Naive thymus-derived CD4-positive, alpha-beta T cell (primary cell): Measurements from ENCODE around the gene KIF1B. TPM values are rescaled to one million over a fixed set of nuclear protein-coding genes. Genes with fewer than 3 reads are reported as not detected.

Experiments
- ATAC-seq: fragments of 150-1000 bp; cut with Tn5 transposase; 2 replicates; pipeline ENCODE4 v1.10.0; 2021; ENCODE audit warnings: mild to moderate bottlenecking, moderate library complexity
- CTCF ChIA-PET: fragments of 350-600 bp; sonication (Branson Sonifier 250); formaldehyde crosslinking; loops from one replicate; lab custom pipeline; 2021; ENCODE audit warnings: antibody characterized with exemption; lab: Charles Lee
- POLR2A ChIA-PET: fragments of 350-600 bp; sonication (Branson Sonifier 250); formaldehyde crosslinking; loops from one replicate; lab custom pipeline; 2021; ENCODE audit warnings: antibody characterized with exemption, inconsistent platforms; lab: Charles Lee
- DNase-seq, 9 donors: peaks; one replicate each; pipeline versions ENCODE4 v3.0.0 to v3.0.0-alpha.2; 2020 to 2022; ENCODE audit warnings: mixed read lengths in 1 of 9
- H3K27ac ChIP-seq: one replicate; pipeline ENCODE4 v1.7.0; 2013; ENCODE audit warnings: mild to moderate bottlenecking, low read depth, low read length, moderate library complexity
- H3K27me3 ChIP-seq, 2 donors: one replicate each; pipeline ENCODE4 v1.7.0; 2013; ENCODE audit warnings: low read length in 2 of 2, mild to moderate bottlenecking in 2 of 2, moderate library complexity in 2 of 2; ENCODE audit not compliant: control insufficient read depth in 2 of 2, insufficient read depth in 2 of 2
- H3K36me3 ChIP-seq, 3 experiments: 1 replicate in 2 of 3; 2 replicates in 1 of 3; pipeline ENCODE4 v1.7.0; 2013; ENCODE audit warnings: low read length in 3 of 3, mild to moderate bottlenecking in 3 of 3, moderate library complexity in 1 of 3; ENCODE audit not compliant: insufficient read depth in 3 of 3, control insufficient read depth in 2 of 3
- H3K4me1 ChIP-seq, 2 donors: one replicate each; pipeline ENCODE4 v1.7.0; 2013; ENCODE audit warnings: low read length in 2 of 2, mild to moderate bottlenecking in 2 of 2, moderate library complexity in 1 of 2; ENCODE audit not compliant: control insufficient read depth in 2 of 2, insufficient read depth in 2 of 2
- H3K4me3 ChIP-seq: 2 replicates; pipeline ENCODE4 v1.7.0; 2013; ENCODE audit warnings: mild to moderate bottlenecking, low read length
- H3K9me3 ChIP-seq, 3 experiments: 1 replicate in 2 of 3; 2 replicates in 1 of 3; pipeline ENCODE4 v1.7.0; 2013; ENCODE audit warnings: low read length in 3 of 3; ENCODE audit not compliant: control insufficient read depth in 2 of 3
- H3K27ac Mint-ChIP-seq, 9 donors: one replicate each; pipeline ENCODE4 v1.8.0; 2020 to 2022; ENCODE audit warnings: mixed read lengths in 9 of 9, mild to moderate bottlenecking in 8 of 9, moderate library complexity in 5 of 9, inconsistent platforms in 2 of 9
- H3K27me3 Mint-ChIP-seq, 5 donors: one replicate each; pipeline ENCODE4 v1.8.0; 2021 to 2022; ENCODE audit warnings: mixed read lengths in 5 of 5, mild to moderate bottlenecking in 1 of 5
- H3K36me3 Mint-ChIP-seq, 5 donors: one replicate each; pipeline ENCODE4 v1.8.0; 2020 to 2022; ENCODE audit warnings: mixed read lengths in 5 of 5, mild to moderate bottlenecking in 3 of 5, inconsistent platforms in 1 of 5
- H3K4me1 Mint-ChIP-seq, 7 donors: one replicate each; pipeline ENCODE4 v1.8.0; 2020 to 2022; ENCODE audit warnings: mixed read lengths in 7 of 7, mild to moderate bottlenecking in 3 of 7, inconsistent platforms in 1 of 7
- H3K4me3 Mint-ChIP-seq, 10 donors: one replicate each; pipeline ENCODE4 v1.8.0; 2020 to 2022; ENCODE audit warnings: mild to moderate bottlenecking in 10 of 10, mixed read lengths in 10 of 10, moderate library complexity in 6 of 10, inconsistent platforms in 2 of 10
- H3K9me3 Mint-ChIP-seq, 11 donors: one replicate each; pipeline ENCODE4 v1.8.0; 2020 to 2022; ENCODE audit warnings: mixed read lengths in 11 of 11, mild to moderate bottlenecking in 4 of 11, inconsistent platforms in 1 of 11, moderate library complexity in 1 of 11
- intact Hi-C, 2 donors: fragments of 100-400 bp; cut with micrococcal nuclease; formaldehyde crosslinking; loops; one replicate each; pipeline ENCODE4 v1.15.1; 2023
- polyA plus RNA-seq, 2 donors: library from polyadenylated mRNA; unstranded; fragments of 300-500 nt; fragmentation: Illumina TruSeq; gene quantifications; one replicate each; pipeline ENCODE4 v1.2.3, GENCODE V29; 2021
- total RNA-seq, 6 experiments: library from RNA in 5 of 6; stranded (reverse) in 5 of 6; gene quantifications; 1 replicate in 5 of 6; 2 replicates in 1 of 6; pipeline ENCODE4 v1.2.3 and lab custom pipeline; 2021 to 2026

The KIF1B gene
- total RNA-seq: 10 to 100 TPM; 10.4 to 21.6 (median 13.4) TPM
- polyA plus RNA-seq: 1 to 10 TPM; 1.8 to 2.1 TPM
- 29.6 reads per million, percentile 59 among the genes with 10 or more reads in this experiment for total RNA-seq (lab: John Stamatoyannopoulos, UW)

DNA sequence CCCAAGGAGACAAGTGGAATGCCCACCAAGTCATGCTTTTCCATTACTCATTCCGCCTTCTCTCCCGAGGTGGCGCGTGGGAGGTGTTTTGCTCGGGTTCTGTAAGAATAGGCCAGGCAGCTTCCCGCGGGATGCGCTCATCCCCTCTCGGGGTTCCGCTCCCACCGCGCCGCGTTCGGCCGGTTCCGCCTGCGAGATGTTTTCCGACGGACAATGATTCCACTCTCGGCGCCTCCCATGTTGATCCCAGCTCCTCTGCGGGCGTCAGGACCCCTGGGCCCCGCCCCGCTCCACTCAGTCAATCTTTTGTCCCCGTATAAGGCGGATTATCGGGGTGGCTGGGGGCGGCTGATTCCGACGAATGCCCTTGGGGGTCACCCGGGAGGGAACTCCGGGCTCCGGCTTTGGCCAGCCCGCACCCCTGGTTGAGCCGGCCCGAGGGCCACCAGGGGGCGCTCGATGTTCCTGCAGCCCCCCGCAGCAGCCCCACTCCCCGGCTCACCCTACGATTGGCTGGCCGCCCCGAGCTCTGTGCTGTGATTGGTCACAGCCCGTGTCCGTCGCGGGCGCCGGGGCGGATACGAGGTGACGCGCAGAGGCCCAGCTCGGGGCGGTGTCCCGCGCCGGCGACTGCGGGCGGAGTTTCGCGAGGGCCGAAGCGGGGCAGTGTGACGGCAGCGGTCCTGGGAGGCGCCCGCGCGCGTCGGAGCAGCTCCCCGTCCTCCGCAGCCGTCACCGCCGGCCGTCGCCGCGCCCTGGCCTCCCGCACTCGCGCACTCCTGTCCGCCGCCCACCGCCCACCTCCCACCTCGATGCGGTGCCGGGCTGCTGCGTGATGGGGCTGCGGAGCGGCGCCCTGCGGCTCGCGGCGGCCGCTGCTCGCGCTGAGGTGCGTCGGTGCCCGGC lies at the start of gene KIF1B:
TSS of gene KIF1B (plus strand) at position 666 of the 906 bp plus-strand sequence. CDS start 21,759 bp downstream, outside the sequence.
- Mint-ChIP-seq H3K4me3 (peak within 1 kb of the TSS; percentile 83 to 93 (median 90)), H3K27me3 (peaks cover 0 to 8% (median 0%) of the 10 kb centered on the region in 5 donors), H3K36me3 (no peaks in the 10 kb centered on the region), H3K9me3 (no peaks in the 10 kb centered on the region), H3K27ac (peak within 1 kb of the TSS; percentile 51 to 82 (median 67)), H3K4me1 (peaks cover 14 to 37% (median 21%) of the 10 kb centered on the region in 7 donors)
- Histone ChIP-seq H3K27me3 (peaks cover 0 to 4% of the 10 kb centered on the region in 2 donors), H3K36me3 (no peaks in the 10 kb centered on the region), H3K4me1 (peaks cover 5 to 15% of the 10 kb centered on the region in 2 donors), H3K27ac (peak within 1 kb of the TSS; percentile 75), H3K9me3 (no peaks in the 10 kb centered on the region), H3K4me3 (peak within 1 kb of the TSS; percentile 94)
- intact Hi-C loops: loop anchor here (1.0 to 10.0 kb wide), 9 partner anchors 75 to 285 kb away; partner anchors contain the start of genes DFFA (in 1 of the 2), LZIC (in 1 of the 2), NMNAT1 (in 1 of the 2) and PEX14 (in 1 of the 2)
- POLR2A ChIA-PET: interaction anchor here (0.6 to 1.4 kb wide), 4 partner anchors 10 to 308 kb away, joined by 3 to 10 read pairs (median 4); partner anchors contain the start of genes CENPS and PGD
- ATAC-seq (peak; percentile 99), DNase-seq (peak; percentile 93 to 98 (median 95))
- CTCF ChIA-PET: interaction anchor here (0.7 to 2.6 kb wide), 11 partner anchors 9 to 220 kb away, joined by 3 to 26 read pairs (median 3); partner anchors contain the start of gene CENPS

GRCh38 chr1:10160907-10161490 lies 49.4 kb upstream of the KIF1B start:
- Mint-ChIP-seq H3K36me3 (peaks cover 12 to 43% (median 15%) of the 10 kb centered on the region in 5 donors), H3K9me3 (no peaks in the 10 kb centered on the region), H3K27ac (no peak overlapping the region), H3K4me1 (peaks cover 0 to 6% (median 0%) of the 10 kb centered on the region in 7 donors), H3K4me3 (no peak overlapping the region), H3K27me3 (no peaks in the 10 kb centered on the region)
- DNase-seq: no peak
- Histone ChIP-seq H3K27ac (no peak overlapping the region), H3K36me3 (peaks cover 0 to 43% (median 6%) of the 10 kb centered on the region in 3 experiments), H3K4me1 (no peaks in the 10 kb centered on the region), H3K9me3 (no peaks in the 10 kb centered on the region), H3K4me3 (no peak overlapping the region), H3K27me3 (no peaks in the 10 kb centered on the region)
- ATAC-seq: no peak
- ChIA-PET CTCF (interaction anchor here (0.6 kb wide), 1 partner anchor 28 kb away, joined by 4 read pairs; no protein-coding TSS in a partner anchor), POLR2A (no interaction called here)
- intact Hi-C loops: no loop called here

GRCh38 chr1:10161541-10162290 lies 48.7 kb upstream of the KIF1B start:
- no peak overlapping the region for H3K4me3 Mint-ChIP-seq
- ChIA-PET POLR2A (no interaction called here), CTCF (interaction anchor here (0.6 kb wide), 1 partner anchor 29 kb away, joined by 4 read pairs; no protein-coding TSS in a partner anchor)
- intact Hi-C loops: no loop called here
- no peak for ATAC-seq
- no peaks in the 10 kb centered on the region for H3K27me3 Mint-ChIP-seq
- H3K4me1 ChIP-seq: no peaks in the 10 kb centered on the region
- no peak for DNase-seq
- peaks cover 0 to 49% (median 6%) of the 10 kb centered on the region in 3 experiments for H3K36me3 ChIP-seq
- peaks cover 13 to 47% (median 15%) of the 10 kb centered on the region in 5 donors for H3K36me3 Mint-ChIP-seq
- H3K9me3 Mint-ChIP-seq: no peaks in the 10 kb centered on the region
- no peaks in the 10 kb centered on the region for H3K27me3 ChIP-seq
- H3K4me1 Mint-ChIP-seq: peaks cover 0 to 6% (median 0%) of the 10 kb centered on the region in 7 donors
- no peak overlapping the region for H3K27ac ChIP-seq
- no peak overlapping the region for H3K27ac Mint-ChIP-seq
- H3K9me3 ChIP-seq: no peaks in the 10 kb centered on the region
- no peak overlapping the region for H3K4me3 ChIP-seq

- Histone ChIP-seq H3K4me3 (no peak overlapping the region), H3K27ac (no peak overlapping the region), H3K36me3 (peaks cover 0 to 70% (median 13%) of the 10 kb centered on the region in 3 experiments), H3K27me3 (no peaks in the 10 kb centered on the region), H3K9me3 (no peaks in the 10 kb centered on the region), H3K4me1 (peaks cover 0 to 7% of the 10 kb centered on the region in 2 donors)
- Mint-ChIP-seq H3K4me1 (peaks cover 0 to 45% (median 4%) of the 10 kb centered on the region in 7 donors), H3K4me3 (peak overlapping the region in 1 of 10 donors; percentile 34), H3K36me3 (peaks cover 19 to 71% (median 40%) of the 10 kb centered on the region in 5 donors), H3K27ac (peak overlapping the region in 4 of 9 donors; percentile 49 to 89 (median 54)), H3K9me3 (no peaks in the 10 kb centered on the region), H3K27me3 (no peaks in the 10 kb centered on the region)
- intact Hi-C loops: no loop called here
- CTCF ChIA-PET: no interaction called here
- ATAC-seq: no peak
- DNase-seq: no peak
- POLR2A ChIA-PET: no interaction called here
These were observed 41.4 kb upstream of the KIF1B start for GRCh38 chr1:10168912-10169514.

GRCh38 chr1:10170239-10170574 lies 40.2 kb upstream of the KIF1B start:
- H3K4me3 ChIP-seq: no peak overlapping the region
- ChIA-PET CTCF (no interaction called here), POLR2A (no interaction called here)
- peaks cover 0 to 5% (median 0%) of the 10 kb centered on the region in 11 donors for H3K9me3 Mint-ChIP-seq
- intact Hi-C loops: loop anchor here in 1 of 2 donors (1.0 kb wide), 1 partner anchor 17 kb away; no protein-coding TSS in a partner anchor
- no peaks in the 10 kb centered on the region for H3K9me3 ChIP-seq
- H3K27ac Mint-ChIP-seq: peak overlapping the region in 4 of 9 donors; percentile 12 to 89 (median 73)
- H3K27me3 ChIP-seq: no peaks in the 10 kb centered on the region
- no peak overlapping the region for H3K27ac ChIP-seq
- peaks cover 0 to 7% of the 10 kb centered on the region in 2 donors for H3K4me1 ChIP-seq
- H3K36me3 Mint-ChIP-seq: peaks cover 17 to 72% (median 38%) of the 10 kb centered on the region in 5 donors
- H3K4me3 Mint-ChIP-seq: peak overlapping the region in 1 of 10 donors; percentile 77
- peaks cover 0 to 66% (median 7%) of the 10 kb centered on the region in 3 experiments for H3K36me3 ChIP-seq
- peaks cover 0 to 50% (median 4%) of the 10 kb centered on the region in 7 donors for H3K4me1 Mint-ChIP-seq
- ATAC-seq (no peak), DNase-seq (no peak)
- H3K27me3 Mint-ChIP-seq: no peaks in the 10 kb centered on the region
